MM.1S (cell line): Measurements from ENCODE around the gene CR1.

ENCODE experiments used
- CTCF ChIP-seq: fragments of 300-600 bp; sonication (generic); IDR thresholded peaks from 2 replicates; pipeline ENCODE4 v1.5.1; 2016; ENCODE audit warnings: antibody characterized with exemption, low read length, mixed read lengths
- EZH2 ChIP-seq: fragments of 300-600 bp; sonication (generic); optimal IDR thresholded peaks from 2 replicates; pipeline ENCODE3; 2017; ENCODE audit warnings: low read depth, mild to moderate bottlenecking, antibody characterized with exemption, low read length, mixed read lengths
- EZH2phosphoT487 ChIP-seq: fragments of 300-600 bp; sonication (generic); IDR thresholded peaks from 2 replicates; pipeline ENCODE4 v1.6.1; 2018; ENCODE audit warnings: antibody characterized with exemption, low read length

DNA sequence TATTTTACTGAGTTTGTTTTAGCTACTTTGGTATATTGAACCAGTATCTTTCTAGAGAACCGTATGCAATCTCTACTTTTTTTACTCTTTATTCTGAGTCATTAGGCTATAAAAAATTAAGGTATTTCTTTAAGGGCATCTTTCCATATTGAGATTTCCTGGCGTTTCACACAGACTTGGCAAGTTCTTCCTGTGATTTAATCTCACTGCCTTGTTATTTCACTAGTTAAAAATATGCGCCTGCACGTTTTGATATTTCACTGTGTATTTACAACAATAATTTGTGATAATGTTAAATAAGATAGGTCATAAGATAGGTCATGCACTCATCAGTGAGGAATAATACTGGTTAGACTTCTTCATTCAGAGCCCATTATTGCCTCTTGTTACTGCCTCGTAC lies 132.8 kb downstream of the CR1 start:
- TF ChIP-seq CTCF, result no peak
- no peak for TF ChIP-seq EZH2
- no peak for TF ChIP-seq EZH2phosphoT487
